ENCODE measurements around the gene TIAM2.

DNA sequence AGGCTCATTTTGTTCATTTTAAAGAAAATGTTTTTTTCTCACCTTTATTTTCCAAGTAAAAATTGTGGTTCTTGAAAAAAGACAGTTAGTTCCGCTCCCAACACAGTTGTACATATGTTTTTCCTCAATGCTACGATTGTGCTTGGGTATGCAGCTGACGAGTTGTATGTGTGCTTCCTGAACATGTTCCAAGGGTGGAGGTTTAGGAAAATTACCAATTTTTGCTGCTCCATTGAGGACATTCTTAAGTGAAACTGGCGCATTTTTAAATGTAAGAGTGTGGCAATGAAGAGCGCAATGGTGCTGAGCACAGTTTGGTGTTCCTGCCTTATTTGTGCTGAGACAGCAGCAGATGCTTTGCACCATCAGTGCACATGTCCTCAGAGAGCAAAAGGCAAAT lies 198.4 kb downstream of the TIAM2 start:
- TF ChIP-seq, protein P1, sequence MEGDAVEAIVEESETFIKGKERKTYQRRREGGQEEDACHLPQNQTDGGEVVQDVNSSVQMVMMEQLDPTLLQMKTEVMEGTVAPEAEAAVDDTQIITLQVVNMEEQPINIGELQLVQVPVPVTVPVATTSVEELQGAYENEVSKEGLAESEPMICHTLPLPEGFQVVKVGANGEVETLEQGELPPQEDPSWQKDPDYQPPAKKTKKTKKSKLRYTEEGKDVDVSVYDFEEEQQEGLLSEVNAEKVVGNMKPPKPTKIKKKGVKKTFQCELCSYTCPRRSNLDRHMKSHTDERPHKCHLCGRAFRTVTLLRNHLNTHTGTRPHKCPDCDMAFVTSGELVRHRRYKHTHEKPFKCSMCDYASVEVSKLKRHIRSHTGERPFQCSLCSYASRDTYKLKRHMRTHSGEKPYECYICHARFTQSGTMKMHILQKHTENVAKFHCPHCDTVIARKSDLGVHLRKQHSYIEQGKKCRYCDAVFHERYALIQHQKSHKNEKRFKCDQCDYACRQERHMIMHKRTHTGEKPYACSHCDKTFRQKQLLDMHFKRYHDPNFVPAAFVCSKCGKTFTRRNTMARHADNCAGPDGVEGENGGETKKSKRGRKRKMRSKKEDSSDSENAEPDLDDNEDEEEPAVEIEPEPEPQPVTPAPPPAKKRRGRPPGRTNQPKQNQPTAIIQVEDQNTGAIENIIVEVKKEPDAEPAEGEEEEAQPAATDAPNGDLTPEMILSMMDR (IDR thresholded peaks at IDR 0.05), result no peak
- no peak for TF ChIP-seq POLR2A (IDR thresholded peaks at IDR 0.05)

All from adrenal gland (tissue), 5 donors.